Measurements from ENCODE around the gene NDUFB2. TPM values are rescaled to one million over a fixed set of nuclear protein-coding genes. Genes with fewer than 3 reads are reported as not detected.
"Not testable (repeated sequence)": the region's sequence is repeated elsewhere in the genome, so short reads cannot be mapped to it uniquely, and the experiment has no call there.

NDUFB2 gene
- total RNA-seq, 1 experiment from 2014 or later: 152 TPM

- DNase-seq (ENCODE audit: low spot score): no peak
- no peak overlapping the region for H3K27ac Mint-ChIP-seq
- ATAC-seq: no peak
- TF ChIP-seq ZNF416 (CRISPR knock-in tag; IDR thresholded peaks at IDR 0.05): no peak
- TF ChIP-seq, protein P1, sequence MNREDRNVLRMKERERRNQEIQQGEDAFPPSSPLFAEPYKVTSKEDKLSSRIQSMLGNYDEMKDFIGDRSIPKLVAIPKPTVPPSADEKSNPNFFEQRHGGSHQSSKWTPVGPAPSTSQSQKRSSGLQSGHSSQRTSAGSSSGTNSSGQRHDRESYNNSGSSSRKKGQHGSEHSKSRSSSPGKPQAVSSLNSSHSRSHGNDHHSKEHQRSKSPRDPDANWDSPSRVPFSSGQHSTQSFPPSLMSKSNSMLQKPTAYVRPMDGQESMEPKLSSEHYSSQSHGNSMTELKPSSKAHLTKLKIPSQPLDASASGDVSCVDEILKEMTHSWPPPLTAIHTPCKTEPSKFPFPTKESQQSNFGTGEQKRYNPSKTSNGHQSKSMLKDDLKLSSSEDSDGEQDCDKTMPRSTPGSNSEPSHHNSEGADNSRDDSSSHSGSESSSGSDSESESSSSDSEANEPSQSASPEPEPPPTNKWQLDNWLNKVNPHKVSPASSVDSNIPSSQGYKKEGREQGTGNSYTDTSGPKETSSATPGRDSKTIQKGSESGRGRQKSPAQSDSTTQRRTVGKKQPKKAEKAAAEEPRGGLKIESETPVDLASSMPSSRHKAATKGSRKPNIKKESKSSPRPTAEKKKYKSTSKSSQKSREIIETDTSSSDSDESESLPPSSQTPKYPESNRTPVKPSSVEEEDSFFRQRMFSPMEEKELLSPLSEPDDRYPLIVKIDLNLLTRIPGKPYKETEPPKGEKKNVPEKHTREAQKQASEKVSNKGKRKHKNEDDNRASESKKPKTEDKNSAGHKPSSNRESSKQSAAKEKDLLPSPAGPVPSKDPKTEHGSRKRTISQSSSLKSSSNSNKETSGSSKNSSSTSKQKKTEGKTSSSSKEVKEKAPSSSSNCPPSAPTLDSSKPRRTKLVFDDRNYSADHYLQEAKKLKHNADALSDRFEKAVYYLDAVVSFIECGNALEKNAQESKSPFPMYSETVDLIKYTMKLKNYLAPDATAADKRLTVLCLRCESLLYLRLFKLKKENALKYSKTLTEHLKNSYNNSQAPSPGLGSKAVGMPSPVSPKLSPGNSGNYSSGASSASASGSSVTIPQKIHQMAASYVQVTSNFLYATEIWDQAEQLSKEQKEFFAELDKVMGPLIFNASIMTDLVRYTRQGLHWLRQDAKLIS (CRISPR knock-in tag; IDR thresholded peaks at IDR 0.05; ENCODE audit: borderline replicate concordance): no peak
- TF ChIP-seq CREM (CRISPR knock-in tag; IDR thresholded peaks at IDR 0.05): no peak
- no peak for TF ChIP-seq NR3C1 (CRISPR knock-in tag; conservative IDR thresholded peaks at IDR 0.05; ENCODE audit: low read depth)
- no peak for TF ChIP-seq NR1H2 (CRISPR knock-in tag; IDR thresholded peaks at IDR 0.05)
- TF ChIP-seq ELF4 (CRISPR knock-in tag; IDR thresholded peaks at IDR 0.05; ENCODE audit: low read depth): no peak
- TF ChIP-seq, protein P2, sequence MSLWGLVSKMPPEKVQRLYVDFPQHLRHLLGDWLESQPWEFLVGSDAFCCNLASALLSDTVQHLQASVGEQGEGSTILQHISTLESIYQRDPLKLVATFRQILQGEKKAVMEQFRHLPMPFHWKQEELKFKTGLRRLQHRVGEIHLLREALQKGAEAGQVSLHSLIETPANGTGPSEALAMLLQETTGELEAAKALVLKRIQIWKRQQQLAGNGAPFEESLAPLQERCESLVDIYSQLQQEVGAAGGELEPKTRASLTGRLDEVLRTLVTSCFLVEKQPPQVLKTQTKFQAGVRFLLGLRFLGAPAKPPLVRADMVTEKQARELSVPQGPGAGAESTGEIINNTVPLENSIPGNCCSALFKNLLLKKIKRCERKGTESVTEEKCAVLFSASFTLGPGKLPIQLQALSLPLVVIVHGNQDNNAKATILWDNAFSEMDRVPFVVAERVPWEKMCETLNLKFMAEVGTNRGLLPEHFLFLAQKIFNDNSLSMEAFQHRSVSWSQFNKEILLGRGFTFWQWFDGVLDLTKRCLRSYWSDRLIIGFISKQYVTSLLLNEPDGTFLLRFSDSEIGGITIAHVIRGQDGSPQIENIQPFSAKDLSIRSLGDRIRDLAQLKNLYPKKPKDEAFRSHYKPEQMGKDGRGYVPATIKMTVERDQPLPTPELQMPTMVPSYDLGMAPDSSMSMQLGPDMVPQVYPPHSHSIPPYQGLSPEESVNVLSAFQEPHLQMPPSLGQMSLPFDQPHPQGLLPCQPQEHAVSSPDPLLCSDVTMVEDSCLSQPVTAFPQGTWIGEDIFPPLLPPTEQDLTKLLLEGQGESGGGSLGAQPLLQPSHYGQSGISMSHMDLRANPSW (CRISPR knock-in tag; conservative IDR thresholded peaks at IDR 0.05; ENCODE audit: low read depth): no peak
- TF ChIP-seq ZNF219 (CRISPR knock-in tag; IDR thresholded peaks at IDR 0.05; ENCODE audit: borderline replicate concordance): no peak
- TF ChIP-seq, protein P3, sequence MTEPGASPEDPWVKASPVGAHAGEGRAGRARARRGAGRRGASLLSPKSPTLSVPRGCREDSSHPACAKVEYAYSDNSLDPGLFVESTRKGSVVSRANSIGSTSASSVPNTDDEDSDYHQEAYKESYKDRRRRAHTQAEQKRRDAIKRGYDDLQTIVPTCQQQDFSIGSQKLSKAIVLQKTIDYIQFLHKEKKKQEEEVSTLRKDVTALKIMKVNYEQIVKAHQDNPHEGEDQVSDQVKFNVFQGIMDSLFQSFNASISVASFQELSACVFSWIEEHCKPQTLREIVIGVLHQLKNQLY (CRISPR knock-in tag; IDR thresholded peaks at IDR 0.05): no peak
- no peak for TF ChIP-seq CBFB (CRISPR knock-in tag; IDR thresholded peaks at IDR 0.05; ENCODE audit: low read depth)
- TF ChIP-seq, protein P4, sequence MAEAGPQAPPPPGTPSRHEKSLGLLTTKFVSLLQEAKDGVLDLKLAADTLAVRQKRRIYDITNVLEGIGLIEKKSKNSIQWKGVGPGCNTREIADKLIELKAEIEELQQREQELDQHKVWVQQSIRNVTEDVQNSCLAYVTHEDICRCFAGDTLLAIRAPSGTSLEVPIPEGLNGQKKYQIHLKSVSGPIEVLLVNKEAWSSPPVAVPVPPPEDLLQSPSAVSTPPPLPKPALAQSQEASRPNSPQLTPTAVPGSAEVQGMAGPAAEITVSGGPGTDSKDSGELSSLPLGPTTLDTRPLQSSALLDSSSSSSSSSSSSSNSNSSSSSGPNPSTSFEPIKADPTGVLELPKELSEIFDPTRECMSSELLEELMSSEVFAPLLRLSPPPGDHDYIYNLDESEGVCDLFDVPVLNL (CRISPR knock-in tag; IDR thresholded peaks at IDR 0.05; ENCODE audit: borderline replicate concordance, low read depth): no peak
- no peak for TF ChIP-seq FOXJ3 (CRISPR knock-in tag; IDR thresholded peaks at IDR 0.05; ENCODE audit: borderline replicate concordance)
- TF ChIP-seq ZBTB21 (CRISPR knock-in tag; IDR thresholded peaks at IDR 0.05; ENCODE audit: borderline replicate concordance): no peak
- no peak for TF ChIP-seq ZNF121 (CRISPR knock-in tag; IDR thresholded peaks at IDR 0.05)
- no peak for TF ChIP-seq SP1 (CRISPR knock-in tag; conservative IDR thresholded peaks at IDR 0.05)
- no peak for TF ChIP-seq NFYB (CRISPR knock-in tag; conservative IDR thresholded peaks at IDR 0.05; ENCODE audit: low read depth)
- no peak for TF ChIP-seq ATF3 (CRISPR knock-in tag; conservative IDR thresholded peaks at IDR 0.05)
- no peak for TF ChIP-seq ERG (CRISPR knock-in tag; IDR thresholded peaks at IDR 0.05)
- no peak for TF ChIP-seq ARID4B (CRISPR knock-in tag; IDR thresholded peaks at IDR 0.05; ENCODE audit: borderline replicate concordance)
- peaks cover 8% of the 10 kb centered on the region; the same call in 1 of the 2 replicates for H3K27me3 Mint-ChIP-seq (ENCODE audit: low read depth)
- H3K9me3 Mint-ChIP-seq: no peaks in the 10 kb centered on the region
- no peaks in the 10 kb centered on the region for H3K36me3 Mint-ChIP-seq
- peaks cover 11% of the 10 kb centered on the region for H3K4me1 Mint-ChIP-seq
- CTCF ChIA-PET: interaction anchor here (1.0 to 1.2 kb wide), 2 partner anchors 22 to 151 kb away, joined by 3 read pairs; no protein-coding TSS in a partner anchor
- POLR2A ChIA-PET: no interaction called here
- no peak overlapping the region for H3K4me3 Mint-ChIP-seq
Measured at GRCh38 chr7:140669352-140669751, 27.2 kb upstream of the NDUFB2 start.

GRCh38 chr7:140669862-140670261 lies 26.6 kb upstream of the NDUFB2 start:
- H3K27ac Mint-ChIP-seq, H3K4me3 Mint-ChIP-seq, POLR2A ChIA-PET: not testable (repeated sequence)

More at GRCh38 chr7:140669862-140670261, 26.6 kb upstream of the NDUFB2 start:
- H3K27me3 Mint-ChIP-seq (ENCODE audit: low read depth); DNase-seq (ENCODE audit: low spot score); H3K36me3 Mint-ChIP-seq; ATAC-seq; H3K9me3 Mint-ChIP-seq: not testable (repeated sequence)
- peaks cover 11% of the 10 kb centered on the region for H3K4me1 Mint-ChIP-seq
- CTCF ChIA-PET: interaction anchor here (1.0 to 1.2 kb wide), 2 partner anchors 23 to 152 kb away, joined by 3 read pairs; no protein-coding TSS in a partner anchor

All from WTC11 (cell line).